GM18499 (cell line): Measurements from ENCODE around the gene BANK1.
A peak's percentile ranks its signal among the peaks of the same experiment; 100 is the strongest.

Experiments used
- ATAC-seq: cut with Tn5 transposase; IDR thresholded peaks from one replicate; pipeline ENCODE4 v1.9.1; 2021; ENCODE audit warnings: moderate number of reproducible peaks; ENCODE audit not compliant: insufficient read depth, unreplicated experiment

Gene BANK1, protein sequence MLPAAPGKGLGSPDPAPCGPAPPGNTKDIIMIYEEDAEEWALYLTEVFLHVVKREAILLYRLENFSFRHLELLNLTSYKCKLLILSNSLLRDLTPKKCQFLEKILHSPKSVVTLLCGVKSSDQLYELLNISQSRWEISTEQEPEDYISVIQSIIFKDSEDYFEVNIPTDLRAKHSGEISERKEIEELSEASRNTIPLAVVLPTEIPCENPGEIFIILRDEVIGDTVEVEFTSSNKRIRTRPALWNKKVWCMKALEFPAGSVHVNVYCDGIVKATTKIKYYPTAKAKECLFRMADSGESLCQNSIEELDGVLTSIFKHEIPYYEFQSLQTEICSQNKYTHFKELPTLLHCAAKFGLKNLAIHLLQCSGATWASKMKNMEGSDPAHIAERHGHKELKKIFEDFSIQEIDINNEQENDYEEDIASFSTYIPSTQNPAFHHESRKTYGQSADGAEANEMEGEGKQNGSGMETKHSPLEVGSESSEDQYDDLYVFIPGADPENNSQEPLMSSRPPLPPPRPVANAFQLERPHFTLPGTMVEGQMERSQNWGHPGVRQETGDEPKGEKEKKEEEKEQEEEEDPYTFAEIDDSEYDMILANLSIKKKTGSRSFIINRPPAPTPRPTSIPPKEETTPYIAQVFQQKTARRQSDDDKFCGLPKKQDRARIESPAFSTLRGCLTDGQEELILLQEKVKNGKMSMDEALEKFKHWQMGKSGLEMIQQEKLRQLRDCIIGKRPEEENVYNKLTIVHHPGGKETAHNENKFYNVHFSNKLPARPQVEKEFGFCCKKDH

GRCh38 chr4:101790521-101791181, at the start of gene BANK1:
Gene BANK1, plus strand, starts transcription at chr4:101790730. Its CDS starts 151 bp downstream, at chr4:101790881.
- peak; percentile 97 for ATAC-seq

DNA sequence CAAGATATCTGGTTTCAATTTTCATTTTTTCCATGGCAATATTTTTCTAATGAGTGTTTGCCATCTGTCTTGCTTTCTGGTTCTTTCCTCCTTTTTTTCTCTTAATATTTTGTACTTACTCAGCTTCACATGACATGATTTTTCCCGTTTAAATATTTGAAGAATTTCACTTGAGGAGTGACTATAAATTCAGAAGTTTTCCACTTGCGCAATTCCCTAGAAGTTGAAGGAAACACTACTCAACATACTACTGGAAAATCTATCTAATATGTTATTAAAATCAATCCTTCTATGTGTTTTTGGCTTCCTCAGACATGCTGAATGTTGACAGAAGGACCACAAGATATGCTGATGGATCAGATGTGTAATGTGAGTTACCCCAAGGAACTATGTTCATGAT, 36.8 kb upstream of the BANK1 start:
- no peak for ATAC-seq

DNA sequence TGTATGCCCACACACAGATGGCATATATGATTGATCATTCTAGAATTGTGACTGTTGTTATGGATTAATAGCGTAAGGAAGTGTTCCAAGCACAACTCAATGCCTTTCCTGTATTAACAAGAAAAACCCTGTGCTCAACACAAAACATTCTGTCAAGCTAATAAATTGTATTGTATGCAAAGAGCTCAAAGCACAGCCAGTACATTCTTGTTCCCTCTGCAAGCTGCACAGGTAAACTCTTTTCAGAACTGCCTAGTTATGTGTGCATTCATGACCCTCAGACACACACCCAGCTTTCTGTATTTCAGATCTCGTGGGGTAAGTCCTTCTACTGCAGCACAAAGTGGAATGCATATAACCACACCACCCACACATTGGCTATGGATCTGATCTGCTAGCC, 34.3 kb upstream of the BANK1 start:
- ATAC-seq = no peak

DNA sequence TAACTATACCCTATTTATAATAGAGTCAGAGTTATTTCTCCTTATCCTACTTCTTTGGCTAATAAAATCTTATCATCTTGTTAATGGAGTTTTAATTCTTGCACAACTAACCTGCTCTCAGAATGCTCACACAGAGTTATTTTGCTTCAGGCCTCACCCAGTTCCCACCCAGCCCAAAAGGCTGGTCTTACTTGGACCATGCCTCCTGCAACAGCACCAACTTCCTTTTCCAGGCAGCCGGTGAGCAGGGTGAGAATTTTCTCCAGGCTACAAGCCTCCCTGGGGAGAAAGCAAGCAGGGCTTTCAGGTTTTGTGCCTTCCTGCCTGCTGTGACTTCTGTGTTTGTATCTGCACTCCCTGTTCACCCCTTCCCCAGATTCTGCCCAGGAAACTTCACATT, 29.1 kb upstream of the BANK1 start:
- no peak for ATAC-seq

GRCh38 chr4:101762025-101762424, 28.5 kb upstream of the BANK1 start:
- ATAC-seq = no peak

DNA sequence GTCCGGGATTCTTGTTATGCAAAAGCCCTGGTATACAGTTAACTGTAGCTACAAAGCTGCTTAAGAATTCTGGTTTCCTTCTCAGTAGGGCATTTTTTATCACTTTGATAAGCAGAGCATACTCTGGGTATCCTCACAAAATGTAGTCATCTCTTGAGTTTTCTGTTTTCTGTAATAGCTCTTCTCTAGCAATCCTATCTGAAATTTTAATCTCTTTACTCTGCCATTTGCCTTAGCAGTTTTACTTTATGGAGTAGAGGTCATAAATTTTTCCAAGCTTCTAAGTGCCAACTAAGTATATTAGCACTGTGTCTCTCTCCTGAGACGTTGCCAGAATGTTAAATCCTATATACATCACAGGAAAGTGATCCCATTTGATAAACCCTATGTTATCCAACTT, 28.0 kb upstream of the BANK1 start:
- no peak for ATAC-seq

DNA sequence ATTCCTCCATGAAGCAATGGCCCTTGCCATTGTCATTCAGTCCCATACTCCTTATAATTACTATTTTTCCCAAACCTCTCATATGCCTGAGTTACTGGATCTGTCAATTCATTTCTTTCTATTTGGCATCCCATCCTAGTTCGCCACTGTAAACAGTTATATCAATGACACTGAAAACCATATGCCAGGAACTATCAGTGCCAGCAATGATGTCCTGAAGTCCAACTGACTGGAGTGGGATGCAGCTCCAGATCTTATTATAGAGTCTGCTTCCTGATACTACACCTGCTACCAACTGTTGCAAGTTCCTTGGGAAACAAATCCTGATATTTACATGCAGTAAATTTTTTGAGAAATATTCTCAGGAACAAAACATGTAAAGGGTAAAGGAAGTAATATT, 27.0 kb upstream of the BANK1 start:
- no peak for ATAC-seq

- no peak for ATAC-seq
These were observed 15.7 kb upstream of the BANK1 start for GRCh38 chr4:101774807-101775206.

DNA sequence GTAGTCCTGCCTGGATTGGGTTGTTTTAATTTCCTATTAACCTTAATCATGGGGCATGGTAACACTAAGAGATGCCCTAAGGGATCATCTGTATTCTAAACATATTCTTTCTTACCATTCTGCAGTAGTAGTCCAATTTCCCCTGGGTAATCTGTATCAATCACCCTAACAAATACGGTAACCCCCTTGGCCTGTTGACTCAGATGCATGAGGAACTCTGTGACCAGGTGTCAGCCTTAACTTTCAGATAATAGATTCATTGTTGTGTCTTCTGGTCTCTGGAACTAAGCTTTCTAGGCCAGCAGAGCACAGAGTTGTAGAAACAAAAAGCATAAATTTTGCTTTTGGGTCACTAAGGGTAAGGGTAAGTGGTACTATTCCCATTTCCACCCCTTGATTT, 13.1 kb upstream of the BANK1 start:
- ATAC-seq = no peak

- no peak for ATAC-seq
These were observed 10.2 kb upstream of the BANK1 start for GRCh38 chr4:101780284-101780683.

DNA sequence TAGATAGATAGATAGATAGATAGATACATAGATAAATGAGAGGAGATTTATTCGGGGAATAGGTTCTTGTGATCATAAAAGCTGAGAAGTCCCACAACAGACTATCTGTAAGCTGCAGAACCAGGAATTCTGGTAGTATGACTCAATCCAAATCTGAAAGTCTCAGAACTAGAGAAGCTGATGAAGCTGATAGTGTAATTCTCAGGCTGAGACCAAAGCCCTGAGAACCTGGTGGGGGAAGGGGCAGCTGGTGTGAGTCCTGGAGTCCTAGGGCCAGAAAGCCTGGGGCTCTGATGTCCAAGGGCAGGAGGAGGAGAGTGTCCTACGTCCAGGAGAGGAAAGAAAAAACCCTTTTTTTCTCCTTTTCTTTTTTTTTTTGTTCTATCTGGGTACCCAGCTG, 8.0 kb upstream of the BANK1 start:
- no peak for ATAC-seq

DNA sequence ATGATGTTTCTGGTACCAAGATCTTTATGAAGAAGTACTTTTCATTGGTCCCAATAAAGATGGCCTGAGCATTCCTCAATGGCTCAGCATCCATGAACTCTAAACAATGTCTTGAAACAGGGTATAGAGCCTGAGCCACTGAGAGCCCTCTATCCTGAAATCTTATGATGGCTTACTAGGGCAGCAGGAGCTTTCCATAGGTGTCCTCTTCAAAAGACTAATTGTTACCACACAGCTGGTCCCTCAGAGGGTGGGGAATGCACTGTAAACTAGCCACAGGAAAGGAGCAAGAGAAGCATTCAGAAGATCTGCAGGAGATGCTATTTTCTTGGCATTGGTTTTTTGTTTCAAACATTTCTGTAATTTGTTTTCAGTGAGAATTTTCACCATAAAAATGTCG, 5.6 kb upstream of the BANK1 start:
- no peak for ATAC-seq

DNA sequence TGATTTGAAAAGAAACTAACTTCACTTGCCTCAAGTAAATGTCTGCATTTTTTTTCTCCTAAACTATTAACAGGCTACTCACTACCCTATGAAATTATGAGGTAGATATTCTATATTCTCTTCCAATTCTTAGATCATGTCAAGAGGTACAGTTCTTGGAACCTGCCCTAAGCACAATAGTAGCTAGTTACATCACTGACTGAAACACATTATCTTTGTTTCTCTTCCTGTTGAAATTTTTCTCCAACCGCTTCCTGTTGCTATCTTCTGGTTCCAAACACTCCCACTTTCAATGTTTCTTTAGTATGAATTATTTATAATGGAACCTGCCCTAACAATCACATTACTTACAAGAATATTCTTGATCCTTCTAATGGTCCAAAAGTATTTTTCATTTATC, 5.0 kb upstream of the BANK1 start:
- ATAC-seq = peak; percentile 34

DNA sequence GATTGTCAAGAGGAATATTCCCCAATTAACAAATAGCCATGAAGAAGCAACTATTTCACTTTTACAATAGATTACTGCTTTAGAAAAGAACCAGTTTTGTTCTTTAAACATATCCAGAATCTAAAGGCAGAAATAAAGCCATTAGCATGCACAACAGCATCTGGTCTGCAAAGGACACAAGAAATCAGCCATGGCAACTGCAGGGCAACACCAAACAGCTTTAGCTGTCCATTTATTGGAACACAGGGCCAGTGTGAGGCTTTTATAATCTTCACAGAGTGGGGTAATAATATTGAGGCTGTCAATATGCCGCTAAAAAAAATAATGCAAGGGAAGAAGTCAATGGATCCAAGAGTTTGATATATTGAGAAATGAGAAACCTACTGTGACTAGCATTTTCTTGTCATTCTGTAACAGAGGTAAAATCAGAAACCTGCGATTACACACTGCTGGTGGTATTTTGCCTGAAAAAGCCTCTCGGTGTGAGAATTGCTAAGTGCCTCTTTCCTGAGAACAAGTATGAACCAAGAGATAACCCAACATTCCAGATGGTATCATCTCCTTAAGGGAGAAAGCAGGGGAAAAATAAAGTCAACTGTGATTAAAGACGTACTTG, 2.7 kb upstream of the BANK1 start:
- no peak for ATAC-seq

DNA sequence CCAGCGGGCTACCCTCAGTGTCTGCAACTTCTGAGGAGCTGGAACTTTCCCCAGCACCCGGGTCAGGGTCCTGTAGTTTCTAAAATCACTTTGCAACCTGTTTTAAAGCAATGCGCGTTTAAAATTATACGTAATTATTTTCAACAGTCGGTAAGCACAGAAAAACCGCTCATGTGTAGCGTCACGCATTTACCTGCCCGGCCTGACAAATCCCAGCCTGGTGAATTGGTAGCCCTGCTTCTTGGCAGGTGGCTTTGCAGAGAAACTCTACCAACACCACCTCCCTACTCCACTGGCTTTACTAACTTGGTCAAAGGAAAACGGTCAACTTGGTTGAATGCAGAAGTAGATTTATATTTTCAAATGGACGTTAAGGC, 640 bp downstream of the BANK1 start:
- peak; percentile 4 for ATAC-seq

GRCh38 chr4:101792056-101792590, 1.6 kb downstream of the BANK1 start:
- no peak for ATAC-seq

DNA sequence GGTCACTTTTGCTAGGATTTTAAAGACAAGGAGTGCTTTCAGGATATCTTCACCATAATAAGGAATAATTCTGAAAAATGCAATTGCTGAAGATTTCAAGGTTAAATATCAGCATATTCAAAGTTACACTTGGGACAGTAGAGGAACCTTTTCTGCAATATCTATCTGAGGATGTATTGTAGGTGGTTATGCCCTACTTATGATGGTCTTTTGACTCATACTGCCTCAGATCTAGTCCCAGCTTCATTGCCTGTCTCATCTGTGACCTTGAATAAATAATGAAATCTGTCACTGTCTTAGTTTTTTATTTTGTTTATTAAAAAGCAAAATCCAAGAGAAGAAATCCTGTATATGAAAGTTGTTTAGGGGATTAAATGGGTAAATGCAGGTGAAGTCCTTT, 2.9 kb downstream of the BANK1 start:
- ATAC-seq = no peak

DNA sequence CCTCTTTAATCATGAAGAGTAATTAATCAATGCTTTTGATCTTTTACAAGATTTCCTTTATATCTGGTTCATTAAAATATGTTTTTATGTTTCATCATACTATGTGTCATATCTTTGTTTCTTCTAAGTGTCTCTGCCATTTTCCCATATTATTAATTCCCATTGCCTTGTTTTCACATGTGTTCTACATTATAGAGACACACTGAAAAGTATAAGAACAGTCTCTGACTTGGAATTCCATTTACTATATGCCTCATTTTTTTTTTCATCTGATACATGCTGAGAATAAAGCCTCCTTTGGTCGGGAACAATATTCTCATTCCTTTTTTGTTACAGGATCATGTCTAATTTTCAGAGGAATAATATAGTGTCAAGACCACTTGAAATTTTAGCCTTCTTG, 4.3 kb downstream of the BANK1 start:
- no peak for ATAC-seq

GRCh38 chr4:101795704-101796103, 5.2 kb downstream of the BANK1 start:
- ATAC-seq = no peak

- ATAC-seq = no peak
These were observed 11.4 kb downstream of the BANK1 start for GRCh38 chr4:101801958-101802357.

DNA sequence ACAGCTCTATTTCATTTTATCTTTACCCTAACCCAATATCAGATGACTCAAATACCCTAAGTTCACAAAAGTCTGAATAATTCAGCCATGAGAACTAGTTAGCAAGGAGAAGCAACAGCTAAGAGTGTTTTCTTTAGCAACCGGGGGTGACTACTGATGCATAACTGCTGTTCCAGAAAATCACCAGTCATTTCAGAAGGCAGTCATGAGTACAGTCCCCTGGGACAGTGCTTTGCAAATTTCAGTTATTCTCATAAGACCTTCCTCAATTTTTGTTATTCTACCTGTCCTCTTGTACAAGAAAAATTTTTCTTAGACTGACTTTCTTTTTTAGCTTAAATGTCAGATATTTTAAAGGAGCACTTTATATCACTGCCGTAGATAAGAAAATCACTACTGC, 16.4 kb downstream of the BANK1 start:
- ATAC-seq = peak; percentile 98
